A673 (cell line): ENCODE measurements around the gene SENP2. TPM values are rescaled to one million over a fixed set of nuclear protein-coding genes. Genes with fewer than 3 reads are reported as not detected.

ENCODE experiments used
- BruUV-seq: library from RNA; stranded (reverse); fragments of 400-500 nt; replicated peaks from 2 replicates; lab custom pipeline; 2021; lab: Mats Ljungman, UMichigan
- CTCF ChIA-PET: fragments of 300-600 bp; sonication (Branson Sonifier 250); formaldehyde crosslinking; loops from one replicate; lab custom pipeline; 2022; ENCODE audit warnings: antibody characterized with exemption; lab: Charles Lee
- POLR2A ChIA-PET: fragments of 300-600 bp; sonication (Branson Sonifier 250); formaldehyde crosslinking; loops from one replicate; lab custom pipeline; 2022; ENCODE audit warnings: antibody characterized with exemption; ENCODE audit not compliant: low non-redundant PET; lab: Charles Lee
- DNase-seq: peaks from one replicate; pipeline ENCODE4 v3.0.0-alpha.2; 2015; ENCODE audit warnings: low spot score
- H3K27ac ChIP-seq: fragments of 200-600 bp; sonication (generic); 2 replicates; pipeline ENCODE4 v1.5.1; 2016; ENCODE audit warnings: mixed run types, low read depth, mild to moderate bottlenecking, mixed read lengths, antibody characterized with exemption, low read length; ENCODE audit not compliant: poor library complexity, severe bottlenecking
- H3K27me3 ChIP-seq: fragments of 200-600 bp; sonication (generic); replicated peaks from 2 replicates; pipeline ENCODE4 v1.6.1; 2017; ENCODE audit warnings: mixed run types, low read depth, mild to moderate bottlenecking, mixed read lengths, antibody characterized with exemption, low read length; ENCODE audit not compliant: insufficient read depth, poor library complexity
- H3K36me3 ChIP-seq: fragments of 200-600 bp; sonication (generic); 2 replicates; pipeline ENCODE4 v1.6.1; 2016; ENCODE audit warnings: mixed run types, mild to moderate bottlenecking, mixed read lengths, antibody characterized with exemption, low read length; ENCODE audit not compliant: insufficient read depth, poor library complexity, severe bottlenecking
- H3K4me1 ChIP-seq: fragments of 200-600 bp; sonication (generic); 2 replicates; pipeline ENCODE4 v1.6.1; 2017; ENCODE audit warnings: mixed run types, mild to moderate bottlenecking, mixed read lengths, antibody characterized with exemption, low read length; ENCODE audit not compliant: insufficient read depth, poor library complexity, severe bottlenecking
- H3K4me3 ChIP-seq: fragments of 200-600 bp; sonication (generic); 2 replicates; pipeline ENCODE4 v1.5.1; 2016; ENCODE audit warnings: low read depth, mixed run types, mild to moderate bottlenecking, mixed read lengths, low read length; ENCODE audit not compliant: poor library complexity, severe bottlenecking
- H3K9me3 ChIP-seq: fragments of 200-600 bp; sonication (generic); 2 replicates; pipeline ENCODE4 v1.6.1; 2016; ENCODE audit warnings: mixed run types, low read depth, mild to moderate bottlenecking, mixed read lengths, antibody characterized with exemption, low read length; ENCODE audit not compliant: poor library complexity, severe bottlenecking
- CTCF ChIP-seq: fragments of 300-800, 200-600 bp; sonication (generic); conservative IDR thresholded peaks from 2 replicates; pipeline ENCODE4 v1.5.1; 2017; ENCODE audit warnings: low read depth, mild to moderate bottlenecking, antibody characterized with exemption, low read length, moderate library complexity, mixed read lengths
- EZH2 ChIP-seq: fragments of 200-600 bp; sonication (generic); IDR thresholded peaks from 2 replicates; pipeline ENCODE4 v1.6.1; 2017; ENCODE audit warnings: borderline replicate concordance, low read depth, mild to moderate bottlenecking, mixed read lengths, antibody characterized with exemption, low read length; ENCODE audit not compliant: poor library complexity, severe bottlenecking
- intact Hi-C: fragments of 100-400 bp; cut with micrococcal nuclease; formaldehyde crosslinking; loops from one replicate; pipeline ENCODE4 v1.10.0; 2022; ENCODE audit not compliant: unreplicated experiment
- total RNA-seq: library from RNA; stranded (reverse); gene quantifications from 2 replicates; pipeline ENCODE4 v1.2.3, GENCODE V29; 2021

The SENP2 gene
- total RNA-seq, 1 experiment from 2014 or later: 43.4 TPM

- no peak for DNase-seq
- H3K27me3 ChIP-seq: no peaks in the 10 kb centered on the region
- H3K4me1 ChIP-seq: peaks cover 5% of the 10 kb centered on the region
- no peak overlapping the region for H3K4me3 ChIP-seq
- H3K27ac ChIP-seq: no peak overlapping the region
- H3K36me3 ChIP-seq: peaks cover 54% of the 10 kb centered on the region
- H3K9me3 ChIP-seq: no peaks in the 10 kb centered on the region
- TF ChIP-seq CTCF: no peak
- TF ChIP-seq EZH2: no peak
- ChIA-PET CTCF (interaction anchor here (0.5 kb wide), 1 partner anchor 452 kb away, joined by 5 read pairs; no protein-coding TSS in a partner anchor), POLR2A (no interaction called here)
- BruUV-seq: no TSS peak
- intact Hi-C loops: no loop called here
These were observed 69.6 kb downstream of the SENP2 start for GRCh38 chr3:185655426-185656320.

GRCh38 chr3:185656321-185656840 is 70.3 kb downstream of the SENP2 start:
- intact Hi-C loops: no loop called here
- POLR2A ChIA-PET: no interaction called here

GRCh38 chr3:185657211-185657610 is 71.1 kb downstream of the SENP2 start:
- CTCF ChIA-PET: no interaction called here
- Histone ChIP-seq H3K36me3 (peaks cover 43% of the 10 kb centered on the region), H3K4me1 (peaks cover 5% of the 10 kb centered on the region), H3K27ac (no peak overlapping the region), H3K4me3 (no peak overlapping the region), H3K27me3 (no peaks in the 10 kb centered on the region), H3K9me3 (no peaks in the 10 kb centered on the region)
- no TSS peak for BruUV-seq
- TF ChIP-seq EZH2 (no peak), CTCF (no peak)
- intact Hi-C loops: no loop called here
- no peak for DNase-seq
- POLR2A ChIA-PET: interaction anchor here (0.6 kb wide), 1 partner anchor 302 kb away, joined by 21 read pairs; no protein-coding TSS in a partner anchor

More at GRCh38 chr3:185656321-185656840, 70.3 kb downstream of the SENP2 start:
- Histone ChIP-seq H3K9me3 (no peaks in the 10 kb centered on the region), H3K27me3 (no peaks in the 10 kb centered on the region), H3K4me3 (no peak overlapping the region), H3K4me1 (peaks cover 5% of the 10 kb centered on the region), H3K27ac (no peak overlapping the region), H3K36me3 (peaks cover 51% of the 10 kb centered on the region)
- DNase-seq: no peak
- TF ChIP-seq EZH2 (no peak), CTCF (no peak)
- CTCF ChIA-PET: interaction anchor here (0.5 kb wide), 1 partner anchor 451 kb away, joined by 5 read pairs; no protein-coding TSS in a partner anchor
- no TSS peak for BruUV-seq
